ENCODE measurements around the gene LRRC4C. TPM values are rescaled to one million over a fixed set of nuclear protein-coding genes. Genes with fewer than 3 reads are reported as not detected.

The LRRC4C gene
- polyA plus RNA-seq, 1 of the 3 experiments (the other 2 are of a cell fraction) = 0.16 TPM

DNA sequence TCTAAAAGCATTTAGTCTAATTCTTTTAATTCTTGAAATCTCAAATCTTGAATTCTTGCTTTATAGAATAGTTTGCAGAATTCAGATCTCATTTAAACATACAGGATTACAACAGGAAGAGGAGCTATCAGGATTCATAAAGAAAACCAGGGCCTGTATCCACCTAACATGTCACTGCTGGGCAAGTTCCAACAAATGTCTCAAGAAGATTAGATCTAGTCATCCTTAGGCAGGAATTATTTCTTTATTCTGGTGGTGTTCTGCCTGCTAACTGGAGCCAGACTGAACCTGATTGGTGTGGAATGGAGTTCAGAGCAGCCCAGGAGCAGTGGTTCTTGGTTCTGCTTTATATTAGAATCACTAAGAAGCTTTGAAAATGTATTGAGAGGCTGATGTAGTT, 500.7 kb downstream of the LRRC4C start:
- CTCF ChIA-PET = no interaction called here

DNA sequence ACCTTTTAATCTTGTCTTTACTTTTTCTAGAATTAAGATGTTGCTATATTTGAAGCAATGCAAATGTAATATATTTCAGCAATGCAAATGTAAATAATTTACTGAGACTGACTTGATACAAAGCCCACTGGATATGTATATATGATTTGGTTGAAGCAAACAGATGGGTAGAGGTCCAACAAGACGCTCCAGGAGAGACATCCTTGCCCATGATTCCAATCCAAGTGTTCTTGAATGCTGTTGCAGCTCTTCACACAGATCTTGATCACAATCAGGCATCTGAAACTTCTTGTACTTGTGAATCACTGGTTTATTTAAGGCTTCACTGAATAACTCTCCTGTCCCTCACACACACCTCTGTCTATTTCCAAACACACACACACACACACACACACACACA, 507.0 kb downstream of the LRRC4C start:
- WGBS (ENCODE audit: low lambda C conversion rate) = 0% methylated on average over 1 of the region's 1 CpG
- no peak for DNase-seq
- H3K36me3 ChIP-seq (replicated peaks in 1 of 2; ENCODE audit: control insufficient read depth in 1 of 2, insufficient read depth in 2 of 2, low read length in 1 of 2) = no peaks in the 10 kb centered on the region
- ChIA-PET POLR2A (no interaction called here), CTCF (interaction anchor here (1.3 kb wide), 1 partner anchor 11 kb away, joined by 4 read pairs; no protein-coding TSS in a partner anchor)
- no peaks in the 10 kb centered on the region for H3K79me2 ChIP-seq (ENCODE audit: insufficient read depth)
- no peak overlapping the region for H3K4me2 ChIP-seq
- H3K27me3 ChIP-seq (ENCODE audit: insufficient read depth) = no peaks in the 10 kb centered on the region
- H3K9me3 ChIP-seq = no peaks in the 10 kb centered on the region
- H3K27ac ChIP-seq (ENCODE audit: low read depth in 2 of 2, low read length in 1 of 2) = no peak overlapping the region
- H3F3A ChIP-seq (replicated peaks; ENCODE audit: insufficient read depth) = no peaks in the 10 kb centered on the region
- no peak overlapping the region for H2AFZ ChIP-seq (ENCODE audit: low read depth)
- H3K9me2 ChIP-seq = no peaks in the 10 kb centered on the region
- H3K9ac ChIP-seq = no peak overlapping the region
- H3K4me1 ChIP-seq (ENCODE audit: control insufficient read depth in 1 of 2, insufficient read depth in 2 of 2, low read depth in 1 of 2, low read length in 1 of 2) = no peaks in the 10 kb centered on the region
- no peaks in the 10 kb centered on the region for H4K20me1 ChIP-seq (ENCODE audit: insufficient read depth)
- TF ChIP-seq RXRA (IDR thresholded peaks at IDR 0.05; ENCODE audit: borderline replicate concordance, low read depth) (no peak), RFX5 (IDR thresholded peaks at IDR 0.05; ENCODE audit: low read length) (no peak), NFIC (IDR thresholded peaks at IDR 0.05; ENCODE audit: borderline replicate concordance) (no peak), FOXM1 (IDR thresholded peaks at IDR 0.05; ENCODE audit: low read depth) (no peak), RAD21 (IDR thresholded peaks at IDR 0.05; ENCODE audit: low read length) (no peak), EZH2phosphoT487 (IDR thresholded peaks at IDR 0.05; ENCODE audit: borderline replicate concordance, low read depth) (no peak), TEAD4 (IDR thresholded peaks at IDR 0.05; ENCODE audit: borderline replicate concordance, insufficient read depth) (no peak), SIN3A (IDR thresholded peaks at IDR 0.05; ENCODE audit: borderline replicate concordance, low read depth, low read length) (no peak), TCF12 (IDR thresholded peaks at IDR 0.05) (no peak), JUND (IDR thresholded peaks at IDR 0.05) (no peak), FOXJ3 (CRISPR knock-in tag; IDR thresholded peaks at IDR 0.05) (no peak)
- TF ChIP-seq, protein P1, sequence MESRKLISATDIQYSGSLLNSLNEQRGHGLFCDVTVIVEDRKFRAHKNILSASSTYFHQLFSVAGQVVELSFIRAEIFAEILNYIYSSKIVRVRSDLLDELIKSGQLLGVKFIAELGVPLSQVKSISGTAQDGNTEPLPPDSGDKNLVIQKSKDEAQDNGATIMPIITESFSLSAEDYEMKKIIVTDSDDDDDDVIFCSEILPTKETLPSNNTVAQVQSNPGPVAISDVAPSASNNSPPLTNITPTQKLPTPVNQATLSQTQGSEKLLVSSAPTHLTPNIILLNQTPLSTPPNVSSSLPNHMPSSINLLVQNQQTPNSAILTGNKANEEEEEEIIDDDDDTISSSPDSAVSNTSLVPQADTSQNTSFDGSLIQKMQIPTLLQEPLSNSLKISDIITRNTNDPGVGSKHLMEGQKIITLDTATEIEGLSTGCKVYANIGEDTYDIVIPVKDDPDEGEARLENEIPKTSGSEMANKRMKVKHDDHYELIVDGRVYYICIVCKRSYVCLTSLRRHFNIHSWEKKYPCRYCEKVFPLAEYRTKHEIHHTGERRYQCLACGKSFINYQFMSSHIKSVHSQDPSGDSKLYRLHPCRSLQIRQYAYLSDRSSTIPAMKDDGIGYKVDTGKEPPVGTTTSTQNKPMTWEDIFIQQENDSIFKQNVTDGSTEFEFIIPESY (IDR thresholded peaks at IDR 0.05; ENCODE audit: borderline replicate concordance, low read depth) = no peak
- TF ChIP-seq, protein P2, sequence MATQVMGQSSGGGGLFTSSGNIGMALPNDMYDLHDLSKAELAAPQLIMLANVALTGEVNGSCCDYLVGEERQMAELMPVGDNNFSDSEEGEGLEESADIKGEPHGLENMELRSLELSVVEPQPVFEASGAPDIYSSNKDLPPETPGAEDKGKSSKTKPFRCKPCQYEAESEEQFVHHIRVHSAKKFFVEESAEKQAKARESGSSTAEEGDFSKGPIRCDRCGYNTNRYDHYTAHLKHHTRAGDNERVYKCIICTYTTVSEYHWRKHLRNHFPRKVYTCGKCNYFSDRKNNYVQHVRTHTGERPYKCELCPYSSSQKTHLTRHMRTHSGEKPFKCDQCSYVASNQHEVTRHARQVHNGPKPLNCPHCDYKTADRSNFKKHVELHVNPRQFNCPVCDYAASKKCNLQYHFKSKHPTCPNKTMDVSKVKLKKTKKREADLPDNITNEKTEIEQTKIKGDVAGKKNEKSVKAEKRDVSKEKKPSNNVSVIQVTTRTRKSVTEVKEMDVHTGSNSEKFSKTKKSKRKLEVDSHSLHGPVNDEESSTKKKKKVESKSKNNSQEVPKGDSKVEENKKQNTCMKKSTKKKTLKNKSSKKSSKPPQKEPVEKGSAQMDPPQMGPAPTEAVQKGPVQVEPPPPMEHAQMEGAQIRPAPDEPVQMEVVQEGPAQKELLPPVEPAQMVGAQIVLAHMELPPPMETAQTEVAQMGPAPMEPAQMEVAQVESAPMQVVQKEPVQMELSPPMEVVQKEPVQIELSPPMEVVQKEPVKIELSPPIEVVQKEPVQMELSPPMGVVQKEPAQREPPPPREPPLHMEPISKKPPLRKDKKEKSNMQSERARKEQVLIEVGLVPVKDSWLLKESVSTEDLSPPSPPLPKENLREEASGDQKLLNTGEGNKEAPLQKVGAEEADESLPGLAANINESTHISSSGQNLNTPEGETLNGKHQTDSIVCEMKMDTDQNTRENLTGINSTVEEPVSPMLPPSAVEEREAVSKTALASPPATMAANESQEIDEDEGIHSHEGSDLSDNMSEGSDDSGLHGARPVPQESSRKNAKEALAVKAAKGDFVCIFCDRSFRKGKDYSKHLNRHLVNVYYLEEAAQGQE (IDR thresholded peaks at IDR 0.05; ENCODE audit: low read depth, low read length) = no peak
- no peak overlapping the region for H3K4me3 ChIP-seq (ENCODE audit: low read depth in 2 of 2, low read length in 1 of 2)

More for the DNA sequence above, 500.7 kb downstream of the LRRC4C start:
- Histone ChIP-seq H3K4me1 (ENCODE audit: control insufficient read depth in 1 of 2, insufficient read depth in 2 of 2, low read depth in 1 of 2, low read length in 1 of 2) (no peaks in the 10 kb centered on the region), H3K27ac (ENCODE audit: low read depth in 2 of 2, low read length in 1 of 2) (no peak overlapping the region), H3K4me2 (no peak overlapping the region), H3K36me3 (replicated peaks in 1 of 2; ENCODE audit: control insufficient read depth in 1 of 2, insufficient read depth in 2 of 2, low read length in 1 of 2) (no peaks in the 10 kb centered on the region), H3F3A (replicated peaks; ENCODE audit: insufficient read depth) (no peaks in the 10 kb centered on the region), H3K27me3 (ENCODE audit: insufficient read depth) (no peaks in the 10 kb centered on the region), H2AFZ (ENCODE audit: low read depth) (no peak overlapping the region), H3K79me2 (ENCODE audit: insufficient read depth) (no peaks in the 10 kb centered on the region), H3K9me3 (no peaks in the 10 kb centered on the region), H3K9me2 (no peaks in the 10 kb centered on the region), H3K9ac (no peak overlapping the region), H3K4me3 (ENCODE audit: low read depth in 2 of 2, low read length in 1 of 2) (no peak overlapping the region), H4K20me1 (ENCODE audit: insufficient read depth) (no peaks in the 10 kb centered on the region)
- POLR2A ChIA-PET = no interaction called here
- TF ChIP-seq EP300 (IDR thresholded peaks at IDR 0.05; ENCODE audit: borderline replicate concordance in 1 of 2, low read depth in 1 of 2, low read length in 1 of 2) = no peak
- TF ChIP-seq TAF1 (IDR thresholded peaks at IDR 0.05; ENCODE audit: borderline replicate concordance, low read depth, low read length) = no peak
- TF ChIP-seq RCOR1 (IDR thresholded peaks at IDR 0.05; ENCODE audit: low read length) = no peak
- TF ChIP-seq NFIC (IDR thresholded peaks at IDR 0.05; ENCODE audit: borderline replicate concordance) = no peak
- no peak for TF ChIP-seq YY1 (IDR thresholded peaks at IDR 0.05; ENCODE audit: low read depth)
- no peak for DNase-seq

Measured in SK-N-SH (cell line).